Muscle of back (tissue), 11 donors: ENCODE measurements around the gene MAL. TPM values are rescaled to one million over a fixed set of nuclear protein-coding genes. Genes with fewer than 3 reads are reported as not detected.
A peak's percentile ranks its signal among the peaks of the same experiment; 100 is the strongest.
"Not testable (repeated sequence)": the region's sequence is repeated elsewhere in the genome, so short reads cannot be mapped to it uniquely, and the experiment has no call there.

Experiments used
- DNase-seq, 3 donors: peaks; one replicate each; pipeline versions ENCODE4 v3.0.0 to v3.0.0-alpha.2; 2013
- polyA plus RNA-seq, 10 donors: library from polyadenylated mRNA; unstranded; fragments of 120-200 nt; gene quantifications; one replicate each; pipeline ENCODE4 v1.2.1, GENCODE V29; 2013; ENCODE audit not compliant: insufficient read length in 10 of 10

The MAL gene
- polyA plus RNA-seq, 10 donors, result 2.4 to 8.8 (median 3.9) TPM

- DNase-seq, result no peak
Measured at GRCh38 chr2:95032868-95033603, 7.5 kb downstream of the MAL start.

- no peak for DNase-seq
Measured at GRCh38 chr2:95034221-95034620, 8.7 kb downstream of the MAL start.

- DNase-seq, result no peak
Measured at GRCh38 chr2:95034818-95035217, 9.3 kb downstream of the MAL start.

GRCh38 chr2:95036596-95037383, 11.3 kb downstream of the MAL start:
- no peak for DNase-seq

DNA sequence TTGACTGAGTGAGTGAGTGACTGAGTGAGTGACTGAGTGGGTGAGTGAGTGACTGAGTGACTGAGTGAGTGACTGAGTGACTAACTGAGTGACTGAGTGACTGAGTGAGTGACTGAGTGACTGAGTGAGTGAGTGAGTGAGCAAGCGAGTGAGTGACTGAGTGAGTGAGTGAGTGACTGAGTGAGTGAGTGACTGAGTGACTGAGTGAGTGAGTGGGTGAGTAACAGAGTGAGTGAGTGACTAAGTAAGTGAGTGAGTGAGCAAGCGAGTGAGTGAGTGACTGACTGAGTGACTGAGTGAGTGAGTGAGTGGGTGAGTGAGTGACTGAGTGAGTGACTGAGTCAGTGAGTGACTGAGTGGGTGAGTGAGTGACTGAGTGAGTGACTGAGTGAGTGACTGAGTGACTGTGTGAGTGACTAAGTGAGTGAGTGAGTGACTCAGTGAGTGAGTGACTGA, 11.9 kb downstream of the MAL start:
- DNase-seq, result no peak

DNA sequence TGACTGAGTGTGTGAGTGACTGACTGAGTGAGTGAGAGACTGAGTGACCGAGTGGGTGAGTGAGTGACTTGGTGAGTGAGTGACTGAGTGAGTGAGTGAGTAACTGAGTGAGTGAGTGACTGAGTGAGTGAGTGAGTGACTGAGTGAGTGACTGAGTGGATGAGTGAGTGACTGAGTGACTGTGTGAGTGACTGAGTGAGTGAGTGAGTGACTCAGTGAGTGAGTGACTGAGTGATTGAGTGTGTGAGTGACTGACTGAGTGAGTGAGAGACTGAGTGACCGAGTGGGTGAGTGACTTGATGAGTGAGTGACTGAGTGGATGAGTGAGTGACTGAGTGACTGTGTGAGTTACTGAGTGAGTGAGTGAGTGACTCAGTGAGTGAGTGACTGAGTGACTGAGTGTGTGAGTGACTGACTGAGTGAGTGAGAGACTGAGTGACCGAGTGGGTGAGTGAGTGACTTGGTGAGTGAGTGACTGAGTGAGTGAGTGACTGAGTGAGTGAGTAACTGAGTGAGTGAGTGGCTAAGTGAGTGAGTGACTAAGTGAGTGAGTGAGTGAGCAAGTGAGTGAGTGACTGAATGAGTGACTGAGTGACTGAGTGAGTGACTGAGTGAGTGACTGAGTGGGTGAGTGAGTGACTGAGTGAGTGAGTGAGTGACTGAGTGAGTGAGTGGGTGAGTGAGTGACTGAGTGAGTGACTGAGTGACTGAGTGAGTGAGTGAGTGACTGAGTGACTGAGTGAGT, 12.5 kb downstream of the MAL start:
- DNase-seq, result not testable (repeated sequence)

DNA sequence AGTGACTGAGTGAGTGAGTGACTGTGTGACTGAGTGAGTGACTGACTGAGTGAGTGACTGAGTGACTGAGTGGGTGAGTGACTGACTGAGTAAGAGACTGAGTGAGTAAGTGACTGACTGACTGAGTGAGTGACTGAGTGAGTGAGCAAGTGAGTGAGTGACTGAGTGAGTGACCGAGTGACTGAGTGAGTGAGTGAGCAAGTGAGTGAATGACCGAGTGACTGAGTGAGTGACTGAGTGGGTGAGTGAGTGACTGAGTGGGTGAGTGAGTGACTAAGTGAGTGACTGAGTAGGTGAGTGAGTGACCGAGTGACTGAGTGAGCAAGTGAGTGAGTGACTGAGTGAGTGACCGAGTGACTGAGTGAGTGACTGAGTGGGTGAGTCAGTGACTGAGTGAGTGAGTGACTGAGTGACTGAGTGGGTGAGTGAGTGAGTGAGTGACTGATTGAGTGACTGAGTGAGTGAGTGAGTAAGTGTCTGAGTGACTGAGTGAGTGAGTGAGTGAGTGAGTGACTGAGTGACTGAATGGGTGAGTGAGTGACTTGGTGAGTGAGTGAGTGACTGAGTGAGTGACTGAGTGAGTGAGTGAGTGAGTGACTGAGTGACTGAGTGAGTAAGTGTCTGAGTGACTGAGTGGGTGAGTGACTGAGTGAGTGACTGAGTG, 13.3 kb downstream of the MAL start:
- DNase-seq, result no peak

- no peak for DNase-seq
Measured at GRCh38 chr2:95039363-95039762, 13.9 kb downstream of the MAL start.

DNA sequence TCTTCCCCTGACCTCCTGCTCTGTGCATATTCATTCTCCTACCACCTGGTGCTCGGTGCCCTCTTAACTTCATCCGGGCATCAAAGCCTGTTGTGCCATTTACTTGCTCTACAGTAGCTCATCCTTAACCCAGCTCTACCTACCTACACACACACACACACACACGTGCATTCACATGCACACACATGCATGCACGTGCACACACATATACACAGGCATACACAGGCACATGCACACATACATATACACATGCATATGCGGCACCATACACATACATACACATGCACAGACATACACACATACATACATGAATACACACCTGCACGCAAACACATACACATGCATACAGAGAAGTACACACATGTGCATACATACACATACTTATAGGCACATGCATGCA, 14.5 kb downstream of the MAL start:
- no peak for DNase-seq

GRCh38 chr2:95040426-95040825, 14.9 kb downstream of the MAL start:
- no peak for DNase-seq

DNA sequence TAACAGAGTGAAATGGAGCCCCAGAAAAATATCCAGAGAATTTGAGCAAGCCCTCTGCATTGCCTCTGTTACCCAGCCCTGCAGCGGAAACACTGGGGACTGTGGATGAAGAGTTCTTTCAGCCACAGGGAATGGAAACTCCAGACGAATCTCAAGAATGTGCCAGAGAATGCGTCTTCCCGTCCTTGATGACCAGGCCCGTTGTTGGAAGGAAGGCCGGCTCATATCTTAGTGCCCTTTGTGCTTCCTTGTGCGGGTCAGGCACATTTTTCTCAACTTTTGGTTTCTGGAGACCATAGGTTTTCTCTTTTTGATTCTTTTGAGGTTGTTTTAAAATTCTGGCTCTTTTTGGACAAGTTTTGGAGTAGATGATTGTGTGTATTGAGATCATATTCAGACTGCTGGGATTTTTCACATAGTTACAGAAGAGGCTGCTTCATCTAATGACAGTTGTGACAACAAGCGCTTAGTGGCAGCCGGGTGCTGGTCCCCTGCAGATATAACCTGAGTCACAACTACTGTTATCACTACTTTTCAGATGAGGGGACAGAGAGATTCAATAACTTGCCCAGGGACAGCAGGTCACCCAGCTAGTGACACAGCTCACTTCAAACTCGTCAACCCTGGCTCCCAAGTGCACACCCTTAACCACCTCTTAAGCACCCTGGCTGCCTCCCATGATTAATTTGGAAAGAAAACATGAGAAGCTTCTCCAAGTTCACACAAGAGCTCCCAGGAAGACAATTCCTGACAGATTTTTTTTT, 15.7 kb downstream of the MAL start:
- DNase-seq, result no peak

GRCh38 chr2:95041824-95042442, 16.4 kb downstream of the MAL start:
- DNase-seq, result no peak

DNA sequence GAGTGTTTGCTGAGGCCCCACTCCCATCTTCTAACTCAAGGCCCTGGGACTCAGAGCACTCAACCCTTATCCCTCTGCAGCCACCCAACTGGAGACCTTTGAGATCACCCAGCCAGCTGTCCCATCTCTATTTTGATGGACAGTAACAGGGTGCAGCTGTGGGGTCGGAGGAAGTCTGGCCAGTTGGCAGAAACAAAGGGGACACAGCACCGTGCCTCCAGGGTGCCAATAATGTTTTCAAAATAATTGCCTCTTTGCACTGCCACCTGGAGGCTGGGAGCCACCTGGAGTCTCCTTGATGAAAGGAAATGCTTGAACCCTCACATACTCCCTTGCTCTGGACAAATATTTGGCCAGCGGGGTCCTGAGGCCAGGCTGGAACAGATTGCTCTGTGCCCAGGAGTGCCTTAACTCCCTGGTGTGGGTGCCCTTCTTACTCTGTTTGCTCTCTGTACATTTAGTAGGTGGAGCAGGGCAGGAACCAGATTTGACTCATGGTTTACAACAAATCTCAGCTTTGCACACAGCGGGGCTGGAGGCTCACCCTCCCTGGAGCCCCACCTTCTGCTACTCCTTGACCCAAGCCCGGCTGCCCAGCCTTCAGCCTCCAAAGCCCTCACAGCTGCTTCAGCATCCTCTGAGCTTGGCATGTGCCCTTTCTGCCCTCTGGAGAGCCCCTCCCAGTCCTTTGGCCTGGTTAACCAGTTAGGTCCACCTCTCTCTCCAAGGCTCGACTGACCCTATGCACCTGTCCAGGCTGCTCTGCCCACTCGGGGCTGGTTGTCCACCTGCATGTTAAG, 17.2 kb downstream of the MAL start:
- DNase-seq, result no peak

GRCh38 chr2:95043300-95044093, 18.0 kb downstream of the MAL start:
- peak; percentile 76 to 79 (median 77) for DNase-seq

DNA sequence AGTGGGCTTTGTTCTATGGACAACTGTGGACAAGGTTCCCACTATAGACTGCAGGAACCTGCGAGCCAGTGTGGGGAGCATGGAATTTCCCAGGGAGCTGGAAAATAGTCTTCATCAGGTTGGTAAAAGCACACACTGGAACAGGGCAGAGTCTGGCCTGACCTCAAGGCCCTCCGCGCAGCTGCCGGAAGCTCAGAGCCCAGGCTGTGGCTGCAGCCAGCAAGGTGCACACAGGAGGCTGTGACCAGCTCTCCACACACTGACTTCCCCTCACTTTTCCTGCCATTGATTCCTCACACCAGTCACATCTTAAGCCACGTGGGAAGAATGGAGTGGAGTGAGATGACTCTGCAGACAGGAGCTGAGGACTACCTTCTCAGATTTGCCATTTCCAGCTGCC, 19.1 kb downstream of the MAL start:
- no peak for DNase-seq

GRCh38 chr2:95046371-95047112, 21.0 kb downstream of the MAL start:
- no peak for DNase-seq

DNA sequence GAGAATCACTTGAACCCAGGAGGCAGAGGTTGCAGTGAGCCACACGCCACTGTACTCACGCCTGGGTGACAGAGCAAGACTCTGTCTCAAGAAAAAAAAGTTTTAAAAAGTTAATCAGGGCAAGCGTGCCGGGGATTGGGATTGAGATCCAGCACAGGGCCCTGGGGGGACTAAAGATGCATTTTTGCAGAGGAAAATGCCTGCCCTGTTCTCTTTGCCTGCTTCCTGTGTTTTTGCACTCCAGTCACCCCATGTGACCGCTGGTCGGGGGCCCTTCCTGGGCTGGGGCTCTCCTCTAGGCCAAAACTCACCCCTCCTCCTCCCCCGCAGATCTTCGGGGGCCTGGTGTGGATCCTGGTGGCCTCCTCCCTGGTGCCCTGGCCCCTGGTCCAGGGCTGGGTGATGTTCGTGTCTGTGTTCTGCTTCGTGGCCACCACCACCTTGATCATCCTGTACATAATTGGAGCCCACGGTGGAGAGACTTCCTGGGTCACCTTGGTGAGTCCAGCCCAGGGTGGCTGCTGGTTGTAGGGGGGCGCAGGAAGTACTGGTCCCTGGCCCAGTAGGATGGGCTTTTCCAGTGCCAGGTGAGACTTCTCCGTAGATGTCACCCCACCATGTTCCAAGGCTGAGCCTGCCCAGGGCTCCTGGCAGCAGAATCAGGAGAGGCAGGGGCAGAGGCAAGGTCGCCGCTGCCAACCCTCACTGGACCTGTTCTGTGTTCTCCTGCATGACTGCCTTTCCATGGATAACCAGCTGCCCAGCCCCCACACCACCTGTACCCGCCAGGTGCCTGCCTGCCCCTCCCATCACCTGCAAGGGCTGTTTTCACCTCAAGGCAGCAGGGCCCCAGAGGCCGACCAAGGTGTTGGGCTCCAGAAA, 22.4 kb downstream of the MAL start:
- DNase-seq, result no peak
